ENCODE data around the gene GTPBP1.

GTPBP1 gene

DNA sequence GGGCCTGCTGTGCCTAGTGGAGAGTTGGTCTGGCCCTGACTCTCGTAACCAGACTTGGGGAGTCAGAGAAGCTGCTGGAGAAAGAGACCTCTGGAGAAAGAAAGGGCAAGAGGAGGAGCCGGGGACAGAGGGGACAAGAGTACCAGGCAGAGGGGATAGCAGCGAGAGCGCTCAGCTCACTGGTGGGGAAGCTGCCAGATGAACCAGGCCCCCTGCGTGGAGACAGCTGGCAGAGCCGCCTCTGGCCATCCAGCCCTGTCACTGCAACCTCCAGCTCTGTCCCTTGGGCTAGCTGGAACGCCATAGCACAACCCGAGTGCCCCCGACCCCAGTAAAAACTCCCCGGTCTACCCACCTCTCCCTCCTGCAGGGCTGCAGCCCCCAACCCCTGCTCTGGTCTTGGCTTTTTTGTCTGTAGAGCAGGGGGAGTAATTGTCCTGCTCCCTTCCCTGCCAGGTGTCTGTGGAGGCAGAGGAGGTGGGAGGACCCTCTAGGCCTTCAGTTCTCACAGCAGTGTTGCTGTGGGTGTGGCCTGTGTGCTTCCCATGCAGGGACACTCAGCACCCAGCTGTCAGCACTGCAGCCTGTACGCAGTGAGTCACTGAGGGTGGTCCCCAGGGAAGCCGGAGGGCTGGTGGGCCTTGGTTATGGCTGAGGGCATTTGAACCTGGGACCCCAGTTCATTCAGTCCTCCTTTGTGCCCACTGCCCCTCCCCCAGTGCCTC lies 54.9 kb downstream of the GTPBP1 start:
- no peak for DNase-seq (ENCODE audit: low spot score)

DNA sequence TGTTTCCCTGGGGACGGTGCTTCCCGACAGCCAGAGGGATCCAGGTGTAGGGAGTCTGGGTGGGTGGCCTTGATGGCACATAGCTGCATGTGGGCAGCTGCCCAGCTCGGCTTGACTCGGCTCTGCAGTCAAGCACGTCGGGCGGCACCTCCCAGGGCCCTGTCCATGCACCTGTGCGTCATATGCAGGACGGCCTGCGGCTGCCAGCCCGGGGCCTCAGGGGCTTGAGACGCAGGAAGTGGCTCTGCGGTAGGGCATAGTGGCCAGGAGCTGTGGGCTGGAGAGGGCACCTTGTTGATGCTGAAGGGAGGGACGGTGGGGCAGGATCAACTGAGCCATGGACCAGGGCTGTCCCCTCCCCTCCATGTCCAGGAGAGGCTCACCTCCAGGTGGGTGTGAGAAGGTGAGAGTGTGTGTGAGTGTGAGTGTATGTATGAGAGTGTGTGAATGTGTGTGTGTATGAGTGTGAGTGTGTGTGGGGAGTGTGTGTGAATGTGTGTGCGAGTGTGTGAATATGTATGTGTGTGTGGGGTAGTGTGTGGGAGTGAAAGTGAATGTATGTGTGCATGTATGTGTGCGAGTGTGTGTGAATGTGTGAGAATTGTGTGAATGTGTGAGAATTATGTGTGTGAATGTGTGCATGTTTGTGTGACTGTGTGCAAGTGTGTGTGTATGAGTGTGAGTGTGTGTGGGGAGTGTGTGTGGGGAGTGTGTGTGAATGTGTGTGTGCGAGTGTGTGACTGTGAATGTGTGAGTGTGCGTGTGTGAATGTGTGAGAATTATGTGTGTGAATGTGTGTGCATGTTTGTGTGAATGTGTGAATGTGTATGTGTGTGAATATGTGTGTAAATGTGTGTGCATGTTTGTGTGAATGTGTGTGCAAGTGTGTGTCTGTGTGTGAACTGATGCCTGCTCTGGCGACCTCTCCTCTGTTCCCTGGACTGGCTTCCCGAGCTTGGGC lies 55.7 kb downstream of the GTPBP1 start:
- no peak for DNase-seq (ENCODE audit: low spot score)

DNA sequence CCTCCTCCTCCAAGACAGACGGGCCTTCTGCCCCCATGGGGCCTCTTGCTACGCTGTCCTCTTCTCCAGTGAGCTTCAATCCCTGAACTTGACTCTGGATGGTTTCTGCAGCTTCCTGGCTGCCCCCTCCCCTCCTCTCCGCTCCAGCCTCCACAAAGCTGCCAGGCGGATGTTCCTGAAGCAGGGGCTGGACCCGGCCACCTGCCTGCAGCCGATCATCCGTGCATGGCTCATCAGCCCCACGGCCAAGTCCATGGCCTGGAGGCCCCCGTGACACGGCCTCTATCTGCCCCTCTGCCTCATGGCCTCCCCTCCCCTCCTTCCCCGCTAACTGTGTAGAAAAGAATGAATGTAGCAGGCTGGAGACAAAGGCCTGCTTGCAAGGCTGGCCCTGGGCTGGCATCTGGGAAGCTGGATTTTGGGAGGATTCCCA lies 56.8 kb downstream of the GTPBP1 start:
- DNase-seq (ENCODE audit: low spot score), result no peak

DNA sequence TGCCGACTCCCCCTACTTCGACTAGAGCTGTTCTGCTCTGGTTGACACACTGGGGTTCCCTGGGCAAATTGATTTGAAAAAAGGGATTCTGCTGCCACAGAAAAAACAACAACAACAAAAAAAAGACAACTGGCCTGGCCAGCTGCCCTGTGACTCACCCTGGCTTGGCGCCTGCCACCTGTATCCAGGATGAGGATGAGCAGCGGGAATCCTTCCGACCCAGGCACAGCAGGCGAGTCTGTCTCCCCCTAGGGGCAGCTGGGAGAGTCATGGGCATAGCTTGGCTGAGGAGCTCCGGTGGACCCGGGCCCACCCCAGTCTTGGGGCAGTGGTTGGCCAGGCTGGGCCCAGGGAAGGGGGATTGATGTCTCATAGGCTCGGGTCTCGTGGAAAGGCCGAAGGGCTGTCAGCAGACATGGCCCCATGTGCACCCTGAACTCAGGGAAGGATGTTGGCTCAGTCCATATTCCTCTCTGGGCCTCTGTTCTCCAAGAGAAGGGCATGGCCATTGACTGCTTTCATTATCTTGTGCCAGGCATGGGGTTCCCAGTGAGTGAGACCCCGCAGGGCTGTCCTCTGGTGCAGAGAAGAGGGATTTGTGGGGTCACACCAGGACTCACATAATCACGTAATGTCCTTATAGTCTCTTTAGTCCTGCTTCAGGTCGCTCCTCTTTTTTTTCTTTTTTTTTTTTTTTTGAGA lies 60.5 kb downstream of the GTPBP1 start:
- peak; percentile 73 for DNase-seq (ENCODE audit: low spot score)

DNA sequence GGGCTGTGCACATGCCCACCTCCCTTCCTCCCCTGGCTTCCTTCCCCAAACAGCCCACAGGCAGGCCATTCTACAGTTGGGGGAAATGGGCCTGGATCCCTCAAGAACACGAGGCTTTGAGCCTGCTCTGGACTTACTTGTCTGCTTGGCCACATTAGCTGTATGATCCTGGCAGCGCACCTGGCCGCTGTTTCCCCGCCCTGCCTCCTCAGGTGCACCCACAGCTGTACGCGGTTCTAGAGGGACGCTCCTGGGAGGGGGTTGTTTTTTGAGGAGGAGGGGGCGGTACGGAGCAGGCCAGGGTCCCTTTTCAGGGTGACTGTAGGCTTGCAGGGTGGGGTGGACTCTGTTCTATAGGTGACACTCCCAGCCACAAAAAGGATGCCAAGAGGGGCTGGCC lies 61.6 kb downstream of the GTPBP1 start:
- DNase-seq (ENCODE audit: low spot score), result no peak

DNA sequence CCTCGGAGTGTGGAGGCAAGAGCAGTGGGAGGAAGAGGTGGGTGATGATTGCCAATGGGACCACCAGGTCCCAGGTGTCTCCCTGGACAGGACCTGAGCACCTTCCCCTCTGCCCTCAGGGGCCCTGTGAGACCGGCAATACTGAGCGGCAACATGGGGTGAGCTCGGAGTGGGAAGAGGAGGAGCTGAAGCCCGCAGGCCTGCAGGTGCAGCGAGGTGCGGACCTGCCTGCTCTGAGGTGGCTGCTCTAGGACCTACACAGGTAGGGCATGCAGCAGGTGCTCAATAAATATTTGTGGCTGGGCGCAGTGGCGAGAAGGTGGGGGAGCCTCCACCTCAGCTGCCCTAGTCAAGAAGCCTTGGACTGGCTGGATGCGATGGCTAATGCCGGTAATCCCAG lies 62.3 kb downstream of the GTPBP1 start:
- no peak for DNase-seq (ENCODE audit: low spot score)

DNA sequence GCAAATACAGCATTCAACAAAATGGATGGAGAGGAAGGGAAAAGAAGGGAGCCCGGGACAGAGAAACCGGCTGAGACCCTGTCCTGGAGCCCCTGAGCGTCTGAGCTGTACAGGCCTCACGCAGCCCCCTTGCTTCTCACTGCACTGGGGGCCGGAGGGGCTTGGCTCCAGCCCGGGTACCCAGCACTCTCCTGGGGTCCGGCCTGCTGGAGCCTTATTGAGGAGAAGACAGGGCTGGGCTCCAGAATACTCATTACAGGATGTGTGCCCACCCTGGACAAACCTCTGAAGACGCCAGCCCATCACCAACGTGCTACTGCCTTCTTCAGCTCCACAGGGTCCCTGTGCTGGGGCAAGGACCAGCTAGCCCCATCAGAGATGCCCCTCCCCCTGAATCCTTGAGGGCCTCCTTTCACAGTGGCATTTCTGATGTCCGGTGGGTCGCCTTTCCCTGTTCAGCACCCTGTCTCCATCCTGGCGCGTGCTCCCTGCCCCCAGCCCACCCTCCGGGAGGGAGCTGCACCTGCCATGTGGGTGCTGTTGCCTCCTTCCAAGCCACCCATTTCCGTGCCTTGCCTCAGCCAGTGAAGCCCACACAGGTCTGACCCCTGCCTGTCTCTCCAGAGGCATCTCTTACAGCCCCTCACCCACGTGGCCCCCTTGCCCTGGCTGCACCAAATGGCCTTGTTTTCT lies 64.7 kb downstream of the GTPBP1 start:
- no peak for DNase-seq (ENCODE audit: low spot score)

DNA sequence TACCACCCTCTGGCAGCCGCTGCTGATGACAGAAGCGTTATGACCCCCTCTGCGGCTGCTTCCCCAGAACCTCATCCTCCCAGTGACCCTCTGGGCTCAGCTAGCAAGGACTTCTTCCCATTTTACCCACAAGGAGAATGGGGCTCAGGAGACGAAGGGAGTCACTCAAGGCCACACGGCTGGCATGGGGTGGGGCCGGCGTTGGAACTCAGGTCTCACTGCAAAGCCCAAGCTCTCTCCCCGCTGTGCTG lies 66.8 kb downstream of the GTPBP1 start:
- no peak for DNase-seq (ENCODE audit: low spot score)

DNA sequence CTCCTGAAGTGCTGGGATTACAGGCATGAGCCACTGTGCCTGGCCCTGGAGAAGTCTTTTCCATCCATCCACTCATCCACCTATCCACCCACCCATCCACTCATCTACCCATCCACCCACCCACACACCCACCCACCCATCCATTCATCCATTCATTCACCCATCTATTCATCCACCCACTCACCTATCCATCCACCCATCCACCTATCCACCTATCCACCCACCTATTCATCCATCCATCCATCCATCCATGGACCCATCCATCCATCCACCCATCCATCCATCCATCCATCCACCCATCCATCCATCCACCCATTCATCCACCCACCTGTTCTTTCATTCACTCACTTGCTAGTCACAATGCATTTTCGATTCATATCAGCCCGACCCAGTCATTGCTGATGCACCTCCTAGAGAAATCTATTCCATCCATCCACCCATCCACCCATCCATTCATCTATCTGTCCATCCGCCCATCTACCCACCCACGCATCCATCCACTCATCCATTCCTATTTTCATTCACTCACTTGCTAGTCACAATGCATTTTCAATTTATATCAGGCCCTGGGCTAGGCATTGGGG lies 67.7 kb downstream of the GTPBP1 start:
- no peak for DNase-seq (ENCODE audit: low spot score)

DNA sequence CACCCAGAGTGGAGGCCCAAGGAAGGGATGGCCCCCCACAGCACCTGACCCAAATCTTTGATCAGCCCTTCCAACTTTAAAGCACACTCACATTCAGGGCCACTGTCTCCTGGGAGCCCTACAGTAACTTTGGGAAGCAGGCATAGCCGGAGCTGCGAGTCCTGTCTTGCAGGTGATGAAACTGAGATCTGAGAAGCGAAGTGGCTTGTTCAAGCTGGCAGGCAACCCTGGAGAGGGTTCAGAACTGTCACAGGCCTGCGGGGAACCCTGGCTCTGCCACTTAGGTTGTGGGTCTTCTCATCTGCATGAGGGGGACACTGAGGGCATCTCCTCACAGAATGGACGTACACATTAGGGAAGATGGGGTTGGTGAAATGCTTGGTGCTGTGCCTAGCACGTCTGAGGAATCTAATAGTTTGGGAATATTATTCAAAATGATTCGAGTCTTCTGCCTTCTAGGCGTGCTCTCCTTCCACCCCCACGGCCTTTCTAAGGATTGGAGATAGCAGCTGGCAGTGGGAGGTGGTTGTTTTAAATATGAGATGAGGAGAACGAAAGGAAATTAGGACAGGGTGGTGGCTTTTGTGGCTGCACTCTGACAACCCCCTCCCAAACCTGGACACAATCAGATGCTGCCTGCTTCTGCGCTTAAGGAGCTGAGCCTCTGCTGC lies 68.9 kb downstream of the GTPBP1 start:
- DNase-seq (ENCODE audit: low spot score), result no peak

DNA sequence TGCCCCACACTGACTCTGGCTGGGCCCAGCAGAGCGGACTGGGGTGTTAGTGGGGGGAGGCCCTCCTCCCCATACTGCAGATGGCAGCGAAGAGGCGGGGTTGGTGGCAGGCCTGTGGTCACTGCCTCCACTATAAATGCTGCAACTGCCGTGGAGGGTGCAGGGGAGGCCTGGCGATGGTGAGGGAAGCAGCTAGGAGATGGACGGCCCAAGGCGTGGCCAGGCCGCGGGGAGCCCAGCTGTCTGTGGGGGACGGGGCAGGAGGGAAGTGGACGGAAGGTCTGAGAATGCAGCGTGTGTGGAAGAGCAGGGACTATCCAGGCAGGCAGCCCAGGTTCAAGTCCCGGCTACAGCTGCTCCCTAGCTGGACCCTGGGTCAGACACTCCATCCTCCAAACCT lies 69.9 kb downstream of the GTPBP1 start:
- DNase-seq (ENCODE audit: low spot score), result no peak

DNA sequence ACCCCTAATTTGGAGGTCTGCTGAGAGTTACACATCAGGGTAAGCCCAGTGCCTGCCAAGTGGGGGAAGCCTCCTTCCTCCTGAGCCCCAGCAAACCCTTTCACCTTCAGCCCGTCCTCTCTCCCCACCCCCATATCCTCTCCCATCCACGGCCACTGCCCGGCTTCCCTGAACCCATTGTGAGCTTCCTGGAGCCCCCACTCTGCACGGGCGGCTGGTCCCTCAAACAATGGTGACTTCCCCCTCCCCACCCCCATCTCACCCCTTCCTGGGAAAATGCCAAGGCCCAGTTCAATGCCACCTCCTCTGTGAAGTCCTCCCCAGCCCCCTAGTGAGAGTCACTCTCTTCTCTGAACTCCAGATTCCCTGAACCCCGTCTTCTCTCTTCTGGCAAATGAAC lies 70.3 kb downstream of the GTPBP1 start:
- DNase-seq (ENCODE audit: low spot score), result no peak

DNA sequence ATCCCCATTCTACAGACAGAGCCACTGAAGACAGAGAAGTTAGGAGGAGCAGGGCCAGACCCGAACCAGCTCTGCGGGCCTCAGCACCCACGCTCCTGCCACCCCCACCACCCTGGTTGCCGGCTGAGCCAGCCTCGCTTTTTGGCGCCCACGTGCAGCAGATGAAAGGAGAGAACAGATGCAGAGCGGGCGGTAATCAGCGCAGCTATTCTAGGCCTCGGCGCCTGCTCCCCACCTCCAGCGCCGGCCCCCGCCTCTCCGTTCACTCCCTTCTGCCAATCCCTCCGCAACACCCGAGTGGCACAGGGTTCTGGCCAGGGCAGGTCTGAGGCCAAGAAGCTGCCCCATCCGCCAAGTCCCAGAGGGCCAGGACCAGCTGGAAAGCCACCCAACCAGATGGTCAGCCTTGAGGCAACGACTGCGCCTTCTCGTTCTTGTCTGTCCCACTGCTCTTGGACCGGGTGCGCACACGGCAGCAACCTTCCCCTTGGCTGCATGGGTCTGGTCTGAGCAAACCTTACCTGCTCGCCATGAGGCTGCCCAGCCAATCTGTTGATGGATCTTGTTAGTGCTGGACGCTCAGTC lies 71.4 kb downstream of the GTPBP1 start:
- DNase-seq (ENCODE audit: low spot score), result no peak

DNA sequence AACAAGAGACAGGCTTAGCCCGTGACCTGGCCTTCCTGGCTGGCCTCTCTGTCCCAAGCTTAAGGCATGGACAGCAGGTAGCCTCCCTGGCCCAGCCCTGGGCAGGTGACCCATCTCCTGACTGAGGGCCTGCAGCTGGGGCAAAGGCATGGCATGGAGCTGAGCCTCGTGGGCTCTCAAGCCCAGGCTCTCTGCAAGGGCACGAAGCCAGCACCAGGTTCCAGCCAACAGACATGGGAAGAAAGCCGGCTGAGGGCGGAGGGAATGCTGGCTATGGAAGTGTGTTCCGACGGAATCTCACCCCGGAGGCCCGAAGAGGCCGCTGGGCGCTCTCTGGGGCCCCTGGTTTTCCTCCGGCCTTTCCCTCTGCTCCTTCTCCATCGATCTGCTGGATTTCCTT lies 75.3 kb downstream of the GTPBP1 start:
- DNase-seq (ENCODE audit: low spot score), result no peak

DNA sequence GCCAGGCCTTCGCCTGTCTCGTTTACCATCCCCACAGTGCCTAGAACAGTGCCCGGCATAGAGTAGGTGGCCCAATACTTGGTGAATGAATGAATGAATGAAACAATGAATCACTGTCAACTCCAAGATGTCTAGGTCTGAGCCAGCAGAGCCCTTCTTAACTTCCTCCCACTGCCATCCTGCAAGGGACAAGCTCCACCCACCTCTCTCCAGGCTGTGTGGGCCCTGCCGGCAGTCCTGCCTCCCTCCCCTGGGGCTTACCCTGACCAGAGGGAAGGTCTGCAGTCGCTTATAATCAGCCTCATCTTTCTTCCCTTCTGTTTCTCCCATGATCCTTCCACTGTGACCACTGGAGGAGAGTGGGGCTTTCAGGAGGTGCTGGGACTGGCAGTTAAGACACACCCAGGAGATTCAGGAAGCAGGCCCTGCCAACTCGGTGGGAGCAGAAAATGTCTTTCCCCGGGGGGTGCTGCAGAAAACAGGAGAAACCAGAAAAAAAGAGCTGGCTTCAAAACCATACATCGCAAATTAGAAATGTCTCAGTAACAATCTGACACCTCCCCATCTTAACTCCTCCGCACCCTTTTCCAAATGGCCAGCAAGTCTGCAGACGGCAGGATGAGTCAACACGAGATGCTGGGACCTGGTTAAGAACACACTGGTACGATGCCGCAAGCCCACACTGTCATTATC lies 76.8 kb downstream of the GTPBP1 start:
- no peak for DNase-seq (ENCODE audit: low spot score)
